Measurements from ENCODE around the gene DNAH11.

DNA sequence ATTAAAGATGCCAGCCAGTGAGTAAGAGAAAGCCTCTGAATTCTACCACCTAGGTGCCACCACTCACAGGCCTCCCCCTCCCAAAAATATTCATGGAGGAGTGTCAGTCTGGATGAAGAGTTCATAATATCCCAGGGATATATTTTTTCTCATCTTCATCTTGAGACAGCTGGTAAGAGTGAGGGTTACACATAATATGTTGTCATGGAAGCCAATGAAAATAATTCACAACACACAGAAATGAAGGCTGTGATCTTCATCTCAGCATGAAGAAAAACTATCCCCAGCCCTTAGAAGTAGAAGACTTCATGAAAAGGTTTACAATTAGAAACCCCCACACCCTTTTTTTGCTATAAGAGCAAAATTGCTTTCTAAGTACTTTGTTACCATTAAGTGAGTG is 175.6 kb downstream of the DNAH11 start:
- TF ChIP-seq, protein P1, sequence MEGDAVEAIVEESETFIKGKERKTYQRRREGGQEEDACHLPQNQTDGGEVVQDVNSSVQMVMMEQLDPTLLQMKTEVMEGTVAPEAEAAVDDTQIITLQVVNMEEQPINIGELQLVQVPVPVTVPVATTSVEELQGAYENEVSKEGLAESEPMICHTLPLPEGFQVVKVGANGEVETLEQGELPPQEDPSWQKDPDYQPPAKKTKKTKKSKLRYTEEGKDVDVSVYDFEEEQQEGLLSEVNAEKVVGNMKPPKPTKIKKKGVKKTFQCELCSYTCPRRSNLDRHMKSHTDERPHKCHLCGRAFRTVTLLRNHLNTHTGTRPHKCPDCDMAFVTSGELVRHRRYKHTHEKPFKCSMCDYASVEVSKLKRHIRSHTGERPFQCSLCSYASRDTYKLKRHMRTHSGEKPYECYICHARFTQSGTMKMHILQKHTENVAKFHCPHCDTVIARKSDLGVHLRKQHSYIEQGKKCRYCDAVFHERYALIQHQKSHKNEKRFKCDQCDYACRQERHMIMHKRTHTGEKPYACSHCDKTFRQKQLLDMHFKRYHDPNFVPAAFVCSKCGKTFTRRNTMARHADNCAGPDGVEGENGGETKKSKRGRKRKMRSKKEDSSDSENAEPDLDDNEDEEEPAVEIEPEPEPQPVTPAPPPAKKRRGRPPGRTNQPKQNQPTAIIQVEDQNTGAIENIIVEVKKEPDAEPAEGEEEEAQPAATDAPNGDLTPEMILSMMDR (conservative IDR thresholded peaks at IDR 0.05 in 1 of 2, IDR thresholded peaks at IDR 0.05 in 1 of 2; ENCODE audit: low read depth in 1 of 2, low read length in 2 of 2) = no peak
- TF ChIP-seq EZH2 (IDR thresholded peaks at IDR 0.05; ENCODE audit: low read length, missing control alignments) = no peak

All from fibroblast of lung (primary cell).